ENCODE data around the gene PGAP3.

GRCh38 chr17:39623356-39623950, 64.4 kb downstream of the PGAP3 start:
- TF ChIP-seq CTCF (conservative IDR thresholded peaks at IDR 0.05; ENCODE audit: low read length): peak; percentile 89
- no peak for TF ChIP-seq EZH2phosphoT487 (IDR thresholded peaks at IDR 0.05; ENCODE audit: borderline replicate concordance)

Measured in Loucy (cell line).